RWPE2 (cell line): Measurements from ENCODE around the gene KRT8.

Source experiments
- ATAC-seq: fragments of 200-7000 bp; cut with Tn5 transposase; 3 replicates; pipeline ENCODE4 v1.9.1; 2021; ENCODE audit warnings: low read depth
- DNase-seq: peaks from one replicate; pipeline ENCODE4 v3.0.0-alpha.2; 2020; ENCODE audit warnings: low spot score
- H3K27ac ChIP-seq: fragments of 450-650 bp; 2 replicates; pipeline ENCODE4 v1.5.1; 2017; ENCODE audit warnings: mild to moderate bottlenecking; ENCODE audit not compliant: poor library complexity, severe bottlenecking
- H3K27me3 ChIP-seq: fragments of 250-450 bp; sonication (Bioruptor Pico); 2 replicates; pipeline ENCODE4 v1.5.1; 2021; ENCODE audit warnings: mild to moderate bottlenecking, moderate library complexity; ENCODE audit not compliant: insufficient read depth, poor library complexity, severe bottlenecking
- H3K36me3 ChIP-seq: fragments of 250-450 bp; sonication (Bioruptor Pico); 2 replicates; pipeline ENCODE4 v1.5.1; 2020; ENCODE audit warnings: low read depth, mild to moderate bottlenecking, moderate library complexity
- H3K4me1 ChIP-seq: fragments of 250-450 bp; sonication (Bioruptor Pico); 2 replicates; pipeline ENCODE4 v1.5.1; 2021; ENCODE audit warnings: mild to moderate bottlenecking, moderate library complexity; ENCODE audit not compliant: insufficient read depth, poor library complexity, severe bottlenecking
- H3K4me3 ChIP-seq: fragments of 250-450 bp; sonication (Bioruptor Pico); 2 replicates; pipeline ENCODE4 v1.5.1; 2021; ENCODE audit warnings: mild to moderate bottlenecking, moderate library complexity; ENCODE audit not compliant: severe bottlenecking
- H3K9me3 ChIP-seq: fragments of 250-450 bp; sonication (Bioruptor Pico); 2 replicates; pipeline ENCODE4 v1.5.1; 2021; ENCODE audit warnings: mild to moderate bottlenecking, moderate library complexity; ENCODE audit not compliant: severe bottlenecking
- CTCF ChIP-seq: fragments of 450-650 bp; IDR thresholded peaks from one replicate; pipeline ENCODE4 v1.5.1; 2017; ENCODE audit warnings: mild to moderate bottlenecking, moderate library complexity; ENCODE audit not compliant: poor library complexity, severe bottlenecking

The KRT8 gene

GRCh38 chr12:52946797-52947547, 42.1 kb upstream of the KRT8 start:
- no peaks in the 10 kb centered on the region for H3K27me3 ChIP-seq
- peaks cover 30% of the 10 kb centered on the region for H3K36me3 ChIP-seq
- peaks cover 37% of the 10 kb centered on the region for H3K4me1 ChIP-seq
- no peak for TF ChIP-seq CTCF
- no peak overlapping the region for H3K4me3 ChIP-seq
- peak overlapping the region; percentile 96 for H3K27ac ChIP-seq
- no peak for DNase-seq
- no peak for ATAC-seq
- H3K9me3 ChIP-seq: no peaks in the 10 kb centered on the region

- no peaks in the 10 kb centered on the region for H3K27me3 ChIP-seq
- TF ChIP-seq CTCF: no peak
- peak overlapping the region; percentile 96 for H3K27ac ChIP-seq
- no peak for DNase-seq
- peaks cover 23% of the 10 kb centered on the region for H3K36me3 ChIP-seq
- no peak for ATAC-seq
- peaks cover 31% of the 10 kb centered on the region for H3K4me1 ChIP-seq
- H3K9me3 ChIP-seq: no peaks in the 10 kb centered on the region
- H3K4me3 ChIP-seq: no peak overlapping the region
Observed at GRCh38 chr12:52946334-52946733, 41.5 kb upstream of the KRT8 start.

- Histone ChIP-seq H3K36me3 (peaks cover 16% of the 10 kb centered on the region), H3K4me1 (peaks cover 25% of the 10 kb centered on the region), H3K27me3 (no peaks in the 10 kb centered on the region), H3K9me3 (no peaks in the 10 kb centered on the region), H3K4me3 (no peak overlapping the region), H3K27ac (peak overlapping the region; percentile 96)
- peak; percentile 37 for ATAC-seq
- no peak for DNase-seq
- no peak for TF ChIP-seq CTCF
Observed at GRCh38 chr12:52945389-52946232, 40.7 kb upstream of the KRT8 start.

DNA sequence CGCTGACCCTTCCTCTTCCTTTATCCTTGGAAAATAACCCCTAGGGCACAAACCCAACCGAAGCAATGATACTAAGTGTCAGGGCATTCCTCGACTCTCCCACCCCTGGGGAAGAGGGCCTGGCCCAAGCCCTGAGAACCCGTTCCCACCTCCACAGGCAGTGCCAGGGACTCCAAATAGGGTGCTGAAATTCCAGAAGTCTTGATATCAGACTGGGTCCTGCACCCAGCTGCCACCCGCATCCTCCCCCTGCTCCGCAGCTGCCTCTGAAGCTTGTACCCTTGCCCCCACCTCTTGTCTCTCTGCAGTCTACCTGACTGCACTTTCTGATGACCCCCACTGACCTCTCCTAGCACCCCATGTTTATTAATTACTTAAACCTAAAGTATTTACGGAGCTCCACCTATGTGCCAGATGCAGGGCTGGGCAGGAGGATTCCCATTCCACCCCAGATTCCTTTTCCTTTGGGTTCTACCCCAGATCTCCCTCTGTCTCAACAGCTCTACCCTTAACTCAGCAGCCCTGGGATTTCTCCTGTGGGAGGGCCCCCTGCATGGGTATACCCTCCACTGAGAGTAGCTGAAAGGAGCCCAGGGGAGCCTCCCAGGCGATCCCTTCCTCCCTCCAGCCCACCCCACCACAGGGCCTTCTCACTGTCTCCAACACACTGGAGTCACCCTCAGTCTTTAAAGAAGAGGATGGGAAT, 40.0 kb upstream of the KRT8 start:
- DNase-seq (no peak), ATAC-seq (no peak)
- no peaks in the 10 kb centered on the region for H3K27me3 ChIP-seq
- no peak for TF ChIP-seq CTCF
- peaks cover 8% of the 10 kb centered on the region for H3K36me3 ChIP-seq
- peaks cover 25% of the 10 kb centered on the region for H3K4me1 ChIP-seq
- H3K9me3 ChIP-seq: no peaks in the 10 kb centered on the region
- H3K4me3 ChIP-seq: no peak overlapping the region
- H3K27ac ChIP-seq: peak overlapping the region; percentile 96
